ENCODE data around the gene FAM76B.

FAM76B gene

GRCh38 chr11:95739108-95739938 lies 50.3 kb downstream of the FAM76B start:
- H3K4me3 ChIP-seq (ENCODE audit: low read length), result no peak overlapping the region
- no peak for DNase-seq (ENCODE audit: low read depth, low spot score)

- H3K4me3 ChIP-seq (ENCODE audit: low read length), result no peak overlapping the region
- DNase-seq (ENCODE audit: low read depth, low spot score), result no peak
Observed at GRCh38 chr11:95736809-95737208, 52.8 kb downstream of the FAM76B start.

- DNase-seq (ENCODE audit: low read depth, low spot score), result no peak
- no peak overlapping the region for H3K4me3 ChIP-seq (ENCODE audit: low read length)
Observed at GRCh38 chr11:95736355-95736754, 53.2 kb downstream of the FAM76B start.

GRCh38 chr11:95734009-95734572 lies 55.5 kb downstream of the FAM76B start:
- DNase-seq (ENCODE audit: low read depth, low spot score), result peak; percentile 92

GRCh38 chr11:95732930-95733602 lies 56.5 kb downstream of the FAM76B start:
- no peak overlapping the region for H3K4me3 ChIP-seq (ENCODE audit: low read length)
- DNase-seq (ENCODE audit: low read depth, low spot score), result peak; percentile 30

More at GRCh38 chr11:95734009-95734572, 55.5 kb downstream of the FAM76B start:
- H3K4me3 ChIP-seq (ENCODE audit: low read length), result no peak overlapping the region

- H3K4me3 ChIP-seq (ENCODE audit: low read length), result no peak overlapping the region
- DNase-seq (ENCODE audit: low read depth, low spot score), result no peak
Observed at GRCh38 chr11:95729462-95729861, 60.1 kb downstream of the FAM76B start.

- H3K4me3 ChIP-seq (ENCODE audit: low read length), result no peak overlapping the region
- no peak for DNase-seq (ENCODE audit: low read depth, low spot score)
Observed at GRCh38 chr11:95728790-95729189, 60.8 kb downstream of the FAM76B start.

- DNase-seq (ENCODE audit: low read depth, low spot score), result no peak
Observed at GRCh38 chr11:95728094-95728493, 61.5 kb downstream of the FAM76B start.

GRCh38 chr11:95727620-95728019 lies 62.0 kb downstream of the FAM76B start:
- DNase-seq (ENCODE audit: low read depth, low spot score), result no peak

More at GRCh38 chr11:95728094-95728493, 61.5 kb downstream of the FAM76B start:
- no peak overlapping the region for H3K4me3 ChIP-seq (ENCODE audit: low read length)

GRCh38 chr11:95727111-95727510 lies 62.5 kb downstream of the FAM76B start:
- no peak overlapping the region for H3K4me3 ChIP-seq (ENCODE audit: low read length)
- no peak for DNase-seq (ENCODE audit: low read depth, low spot score)

More at GRCh38 chr11:95727620-95728019, 62.0 kb downstream of the FAM76B start:
- H3K4me3 ChIP-seq (ENCODE audit: low read length), result no peak overlapping the region

- no peak overlapping the region for H3K4me3 ChIP-seq (ENCODE audit: low read length)
- no peak for DNase-seq (ENCODE audit: low read depth, low spot score)
Observed at GRCh38 chr11:95725196-95725595, 64.4 kb downstream of the FAM76B start.

- no peak for DNase-seq (ENCODE audit: low read depth, low spot score)
- H3K4me3 ChIP-seq (ENCODE audit: low read length), result no peak overlapping the region
Observed at GRCh38 chr11:95723361-95723942, 66.1 kb downstream of the FAM76B start.

GRCh38 chr11:95720195-95720594 lies 69.4 kb downstream of the FAM76B start:
- DNase-seq (ENCODE audit: low read depth, low spot score), result peak; percentile 18
- H3K4me3 ChIP-seq (ENCODE audit: low read length), result no peak overlapping the region

Measured in Jurkat, Clone E6-1 (cell line).